Erythroblast (primary cell): ENCODE results near the gene OSBPL3.

Source experiments
- GATA1 ChIP-seq: IDR thresholded peaks from 2 replicates; pipeline ENCODE4 v1.6.1; 2011; ENCODE audit warnings: low read depth, mild to moderate bottlenecking, control low read depth, low read length, moderate library complexity
- POLR2A ChIP-seq: IDR thresholded peaks from 2 replicates; pipeline ENCODE4 v1.6.1; 2011; ENCODE audit warnings: mild to moderate bottlenecking, low read length

DNA sequence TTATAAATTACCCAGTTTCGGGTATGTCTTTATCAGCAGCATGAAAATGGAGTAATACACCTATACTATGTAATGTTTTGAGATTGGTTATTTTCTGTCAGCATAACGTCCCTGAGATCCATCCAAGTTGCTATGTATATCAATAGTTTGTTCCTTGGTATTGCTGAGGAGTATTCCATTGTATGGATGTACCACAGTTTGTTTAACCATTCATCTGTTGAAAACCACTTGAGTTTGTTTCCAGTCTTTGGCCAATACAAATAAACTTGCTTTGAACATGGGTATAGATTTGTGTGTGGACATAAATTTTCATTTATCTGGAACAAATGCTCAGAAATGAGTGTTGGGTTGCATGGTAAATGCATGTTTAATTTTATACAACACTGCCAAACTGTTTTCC, 119.4 kb downstream of the OSBPL3 start:
- no peak for TF ChIP-seq POLR2A
- no peak for TF ChIP-seq GATA1
